Mucosa of gallbladder (tissue), 1 donor: ENCODE results near the gene INPP5A. TPM values are rescaled to one million over a fixed set of nuclear protein-coding genes. Genes with fewer than 3 reads are reported as not detected.

Experiments used
- DNase-seq: peaks from one replicate; pipeline ENCODE4 v3.0.0-alpha.2; 2020; ENCODE audit warnings: low spot score
- total RNA-seq: library from RNA; stranded (reverse); gene quantifications from one replicate; pipeline ENCODE4 v1.2.1, GENCODE V29; 2021
- donor health status: DM: no; HTN: no; CAD: no.

INPP5A gene
- total RNA-seq, 1 donor from 2014 or later = 44.4 TPM

GRCh38 chr10:132714986-132715775 lies 177.6 kb downstream of the INPP5A start:
- DNase-seq = no peak

- no peak for DNase-seq
Observed at GRCh38 chr10:132715776-132716680, 178.4 kb downstream of the INPP5A start.

- no peak for DNase-seq
Observed at GRCh38 chr10:132716691-132717490, 179.3 kb downstream of the INPP5A start.

- DNase-seq = no peak
Observed at GRCh38 chr10:132721725-132722124, 184.1 kb downstream of the INPP5A start.

- no peak for DNase-seq
Observed at GRCh38 chr10:132722394-132723329, 185.1 kb downstream of the INPP5A start.

GRCh38 chr10:132723330-132723970 lies 185.9 kb downstream of the INPP5A start:
- DNase-seq = no peak

- no peak for DNase-seq
Observed at GRCh38 chr10:132724446-132724845, 186.9 kb downstream of the INPP5A start.

GRCh38 chr10:132725202-132725601 lies 187.6 kb downstream of the INPP5A start:
- DNase-seq = no peak

- no peak for DNase-seq
Observed at GRCh38 chr10:132726194-132726593, 188.6 kb downstream of the INPP5A start.

GRCh38 chr10:132726951-132727350 lies 189.4 kb downstream of the INPP5A start:
- DNase-seq = no peak

- no peak for DNase-seq
Observed at GRCh38 chr10:132727411-132727810, 189.8 kb downstream of the INPP5A start.

GRCh38 chr10:132728321-132728720 lies 190.7 kb downstream of the INPP5A start:
- no peak for DNase-seq

- DNase-seq = no peak
Observed at GRCh38 chr10:132728741-132729140, 191.2 kb downstream of the INPP5A start.

GRCh38 chr10:132729810-132730572 lies 192.4 kb downstream of the INPP5A start:
- DNase-seq = no peak

GRCh38 chr10:132730573-132730953 lies 193.0 kb downstream of the INPP5A start:
- DNase-seq = no peak

- DNase-seq = no peak
Observed at GRCh38 chr10:132732518-132732917, 194.9 kb downstream of the INPP5A start.

- no peak for DNase-seq
Observed at GRCh38 chr10:132733926-132734325, 196.3 kb downstream of the INPP5A start.

- no peak for DNase-seq
Observed at GRCh38 chr10:132735341-132735775, 197.8 kb downstream of the INPP5A start.

- DNase-seq = no peak
Observed at GRCh38 chr10:132735923-132736391, 198.4 kb downstream of the INPP5A start.
